ENCODE results near the gene DNLZ. TPM values are rescaled to one million over a fixed set of nuclear protein-coding genes. Genes with fewer than 3 reads are reported as not detected.

The DNLZ gene
- polyA plus RNA-seq, 2 of the 4 experiments (the other 2 are of a cell fraction): 8.0 to 19.9 TPM

- Histone ChIP-seq H3K4me1 (peaks cover 18% of the 10 kb centered on the region), H3K9me3 (no peaks in the 10 kb centered on the region), H3K4me2 (peak overlapping the region; percentile 82), H3K27ac (peak overlapping the region; percentile 86 to 89), H3K4me3 (peak overlapping the region; percentile 89)
- ATAC-seq (peak; percentile 4 to 5; a peak in 2 of 6 replicates), FAIRE-seq (no peak), DNase-seq (ENCODE audit: low read depth in 1 of 2, low spot score in 1 of 2) (peak in 1 of 2 experiments; percentile 26)
- WGBS (ENCODE audit: missing lambda C conversion rate): 58% methylated on average over 13 of the region's 17 CpGs
- ChIA-PET CTCF (interaction anchor here (0.7 to 6.3 kb wide), 7 partner anchors 11 to 101 kb away, joined by 3 to 31 read pairs (median 3); partner anchors contain the start of gene DNLZ), POLR2A (no interaction called here)
- no peak for TF ChIP-seq SMC3 (IDR thresholded peaks at IDR 0.05)
- TF ChIP-seq RFX5 (IDR thresholded peaks at IDR 0.05): no peak
- TF ChIP-seq HOXA7 (CRISPR knock-in tag; IDR thresholded peaks at IDR 0.05): no peak
Observed at GRCh38 chr9:136326761-136327303, 36.7 kb downstream of the DNLZ start.

DNA sequence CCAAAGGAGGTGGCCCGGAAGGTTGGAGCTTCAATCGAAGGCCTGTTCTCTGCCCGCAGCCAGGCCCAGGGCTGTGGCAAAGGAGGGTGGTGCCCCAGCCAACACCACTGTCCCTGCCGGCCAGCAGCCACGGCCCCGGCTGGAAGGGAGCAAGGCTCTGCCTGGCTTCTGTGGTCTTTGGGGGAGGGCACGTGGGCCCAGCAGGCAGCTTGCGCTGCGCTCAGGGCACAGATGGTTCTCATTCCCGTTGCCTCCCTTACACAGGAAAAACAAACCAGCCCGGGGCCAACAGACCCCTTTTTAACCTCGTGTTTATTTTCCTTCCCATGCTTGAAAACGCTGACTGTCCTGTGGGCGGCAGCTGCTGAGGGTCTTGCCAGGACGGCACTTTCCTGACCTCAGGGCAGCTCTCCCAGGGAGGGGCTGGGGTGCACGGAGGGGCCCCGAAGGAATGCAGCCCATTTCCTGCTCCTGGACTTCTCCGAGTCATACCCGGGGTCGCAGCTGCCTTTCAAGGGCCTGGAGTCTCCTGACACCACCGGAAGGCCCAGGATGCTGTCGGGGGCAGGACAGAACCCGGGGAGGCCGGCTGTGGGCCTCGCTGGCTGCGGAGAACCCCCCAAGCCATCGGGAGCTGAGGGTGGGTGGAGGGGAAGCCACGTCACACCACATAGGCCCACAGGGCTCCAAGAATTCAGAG is 37.3 kb downstream of the DNLZ start:
- ChIA-PET POLR2A (no interaction called here), CTCF (interaction anchor here (0.7 to 6.3 kb wide), 7 partner anchors 11 to 100 kb away, joined by 3 to 31 read pairs (median 4); partner anchors contain the start of gene DNLZ)
- peak overlapping the region in 1 of 2 experiments; percentile 89; a peak in 4 of 6 replicates for H3K27ac ChIP-seq
- DNase-seq (ENCODE audit: low read depth in 1 of 2, low spot score in 1 of 2): no peak
- peaks cover 18% of the 10 kb centered on the region for H3K4me1 ChIP-seq
- WGBS (ENCODE audit: missing lambda C conversion rate): 73% methylated on average over 15 of the region's 28 CpGs
- TF ChIP-seq HOXB13 (CRISPR knock-in tag; IDR thresholded peaks at IDR 0.05; ENCODE audit: low read depth): no peak
- TF ChIP-seq MAZ (IDR thresholded peaks at IDR 0.05; ENCODE audit: borderline replicate concordance, low read depth, low read length): no peak
- no peak for TF ChIP-seq RNF2 (IDR thresholded peaks at IDR 0.05; ENCODE audit: borderline replicate concordance, low read depth)
- no peak for TF ChIP-seq HOXB5 (CRISPR knock-in tag; IDR thresholded peaks at IDR 0.05)
- no peak for TF ChIP-seq RCOR1 (IDR thresholded peaks at IDR 0.05; ENCODE audit: low read depth, low read length)
- no peak for TF ChIP-seq NFE2L2 (conservative IDR thresholded peaks at IDR 0.05; ENCODE audit: low read length)
- no peak for TF ChIP-seq CBX2 (IDR thresholded peaks at IDR 0.05; ENCODE audit: borderline replicate concordance, low read depth)
- TF ChIP-seq ZFP36 (IDR thresholded peaks at IDR 0.05; ENCODE audit: borderline replicate concordance, partially characterized antibody): no peak
- TF ChIP-seq ZNF302 (CRISPR knock-in tag; IDR thresholded peaks at IDR 0.05): no peak
- no peak for TF ChIP-seq MAFK (IDR thresholded peaks at IDR 0.05; ENCODE audit: partially characterized antibody)
- TF ChIP-seq HOXA7 (CRISPR knock-in tag; IDR thresholded peaks at IDR 0.05): no peak
- TF ChIP-seq EP300 (IDR thresholded peaks at IDR 0.05): no peak
- TF ChIP-seq, protein P1, sequence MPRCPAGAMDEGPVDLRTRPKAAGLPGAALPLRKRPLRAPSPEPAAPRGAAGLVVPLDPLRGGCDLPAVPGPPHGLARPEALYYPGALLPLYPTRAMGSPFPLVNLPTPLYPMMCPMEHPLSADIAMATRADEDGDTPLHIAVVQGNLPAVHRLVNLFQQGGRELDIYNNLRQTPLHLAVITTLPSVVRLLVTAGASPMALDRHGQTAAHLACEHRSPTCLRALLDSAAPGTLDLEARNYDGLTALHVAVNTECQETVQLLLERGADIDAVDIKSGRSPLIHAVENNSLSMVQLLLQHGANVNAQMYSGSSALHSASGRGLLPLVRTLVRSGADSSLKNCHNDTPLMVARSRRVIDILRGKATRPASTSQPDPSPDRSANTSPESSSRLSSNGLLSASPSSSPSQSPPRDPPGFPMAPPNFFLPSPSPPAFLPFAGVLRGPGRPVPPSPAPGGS (IDR thresholded peaks at IDR 0.05): no peak
- TF ChIP-seq, protein P2, sequence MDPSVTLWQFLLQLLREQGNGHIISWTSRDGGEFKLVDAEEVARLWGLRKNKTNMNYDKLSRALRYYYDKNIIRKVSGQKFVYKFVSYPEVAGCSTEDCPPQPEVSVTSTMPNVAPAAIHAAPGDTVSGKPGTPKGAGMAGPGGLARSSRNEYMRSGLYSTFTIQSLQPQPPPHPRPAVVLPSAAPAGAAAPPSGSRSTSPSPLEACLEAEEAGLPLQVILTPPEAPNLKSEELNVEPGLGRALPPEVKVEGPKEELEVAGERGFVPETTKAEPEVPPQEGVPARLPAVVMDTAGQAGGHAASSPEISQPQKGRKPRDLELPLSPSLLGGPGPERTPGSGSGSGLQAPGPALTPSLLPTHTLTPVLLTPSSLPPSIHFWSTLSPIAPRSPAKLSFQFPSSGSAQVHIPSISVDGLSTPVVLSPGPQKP (IDR thresholded peaks at IDR 0.05; ENCODE audit: low read depth, low read length): no peak
- no peak for TF ChIP-seq ZC3H11A (IDR thresholded peaks at IDR 0.05)
- TF ChIP-seq ESRRA (IDR thresholded peaks at IDR 0.05; ENCODE audit: borderline replicate concordance, low read length): no peak
- TF ChIP-seq CEBPB (IDR thresholded peaks at IDR 0.05): no peak
- H3K9me3 ChIP-seq: no peaks in the 10 kb centered on the region
- no peak overlapping the region for H3K4me3 ChIP-seq
- no peak for ATAC-seq
- no peak for FAIRE-seq
- H3K4me2 ChIP-seq: peak overlapping the region; percentile 82; the same call in 2 of the 3 replicates

DNA sequence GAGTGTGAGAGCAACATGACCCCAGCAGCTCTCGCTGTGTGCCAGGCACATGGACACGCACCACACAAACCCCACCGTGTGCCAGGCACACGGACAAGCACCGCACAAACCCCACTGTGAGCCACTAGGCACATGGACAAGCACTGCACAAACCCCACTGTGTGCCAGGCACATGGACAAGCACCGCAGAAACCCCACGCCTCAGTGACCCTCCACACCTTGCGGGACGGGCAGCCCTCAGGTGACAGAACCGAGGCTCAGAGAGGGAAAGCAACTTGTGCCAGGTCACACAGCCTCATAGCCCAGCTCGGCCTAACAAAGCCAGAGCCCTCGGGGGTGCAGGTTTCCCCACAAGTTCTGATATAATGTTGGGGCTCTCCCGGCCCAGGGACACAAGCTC is 38.2 kb downstream of the DNLZ start:
- TF ChIP-seq HOXB5 (CRISPR knock-in tag; IDR thresholded peaks at IDR 0.05): no peak
- TF ChIP-seq RFX5 (IDR thresholded peaks at IDR 0.05): no peak
- no peak for TF ChIP-seq MAFK (IDR thresholded peaks at IDR 0.05; ENCODE audit: partially characterized antibody)
- no peak for TF ChIP-seq HDAC2 (IDR thresholded peaks at IDR 0.05)
- peak; percentile 41 for TF ChIP-seq ZFP36 (IDR thresholded peaks at IDR 0.05; ENCODE audit: borderline replicate concordance, partially characterized antibody)
- H3K4me3 ChIP-seq: no peak overlapping the region
- FAIRE-seq: no peak
- no peak for DNase-seq (ENCODE audit: low read depth in 1 of 2, low spot score in 1 of 2)
- peaks cover 18% of the 10 kb centered on the region for H3K4me1 ChIP-seq
- 84% methylated on average over 11 of the region's 13 CpGs for WGBS (ENCODE audit: missing lambda C conversion rate)
- ChIA-PET POLR2A (no interaction called here), CTCF (interaction anchor here (0.7 to 6.3 kb wide), 5 partner anchors 13 to 99 kb away, joined by 3 to 31 read pairs (median 4); no protein-coding TSS in a partner anchor)
- H3K4me2 ChIP-seq: no peak overlapping the region
- no peak overlapping the region for H3K27ac ChIP-seq
- no peak for ATAC-seq
- no peaks in the 10 kb centered on the region for H3K9me3 ChIP-seq

All from A549 (cell line).